Stimulated activated CD4-positive, alpha-beta T cell treated with anti-CD3 and anti-CD28 coated beads, TNF-alpha, amount 100 ng/mL, for 1 hour (primary cell): ENCODE data around the gene APMAP.
A peak's percentile ranks its signal among the peaks of the same experiment; 100 is the strongest.
"Not testable (repeated sequence)": the region's sequence is repeated elsewhere in the genome, so short reads cannot be mapped to it uniquely, and the experiment has no call there.

Source experiments
- DNase-seq, 3 donors: peaks; one replicate each; pipeline ENCODE4 v3.0.0-alpha.2; 2020; ENCODE audit warnings: low read depth in 3 of 3, low spot score in 1 of 3

The APMAP gene

DNA sequence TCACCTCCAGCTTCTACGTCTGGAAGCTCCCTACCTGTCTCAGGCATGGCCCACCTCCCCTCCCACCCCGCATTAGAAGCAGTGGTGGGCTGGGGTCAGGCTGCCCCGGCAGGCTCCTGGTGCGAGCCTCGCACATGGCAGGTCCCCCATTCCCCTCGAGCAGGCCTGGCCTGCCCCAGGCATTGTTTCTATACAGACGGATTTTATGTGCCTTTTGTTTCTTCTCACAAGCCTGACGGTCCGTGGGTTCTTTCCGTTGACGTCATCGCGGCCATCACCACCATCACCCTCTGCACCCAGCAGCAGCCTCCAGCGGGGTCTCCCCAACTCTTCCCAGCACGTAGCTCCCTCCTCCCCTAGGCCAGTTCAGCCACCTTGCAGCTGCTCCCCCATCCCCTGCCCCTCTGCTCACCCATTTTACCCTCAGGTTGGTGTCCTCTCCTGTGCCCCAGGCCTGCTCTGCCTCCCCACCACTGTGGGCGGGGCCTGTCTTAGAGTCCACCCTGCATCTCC lies 38.9 kb downstream of the APMAP start:
- no peak for DNase-seq

- no peak for DNase-seq
These were observed 39.4 kb downstream of the APMAP start for GRCh38 chr20:24953209-24953575.

DNA sequence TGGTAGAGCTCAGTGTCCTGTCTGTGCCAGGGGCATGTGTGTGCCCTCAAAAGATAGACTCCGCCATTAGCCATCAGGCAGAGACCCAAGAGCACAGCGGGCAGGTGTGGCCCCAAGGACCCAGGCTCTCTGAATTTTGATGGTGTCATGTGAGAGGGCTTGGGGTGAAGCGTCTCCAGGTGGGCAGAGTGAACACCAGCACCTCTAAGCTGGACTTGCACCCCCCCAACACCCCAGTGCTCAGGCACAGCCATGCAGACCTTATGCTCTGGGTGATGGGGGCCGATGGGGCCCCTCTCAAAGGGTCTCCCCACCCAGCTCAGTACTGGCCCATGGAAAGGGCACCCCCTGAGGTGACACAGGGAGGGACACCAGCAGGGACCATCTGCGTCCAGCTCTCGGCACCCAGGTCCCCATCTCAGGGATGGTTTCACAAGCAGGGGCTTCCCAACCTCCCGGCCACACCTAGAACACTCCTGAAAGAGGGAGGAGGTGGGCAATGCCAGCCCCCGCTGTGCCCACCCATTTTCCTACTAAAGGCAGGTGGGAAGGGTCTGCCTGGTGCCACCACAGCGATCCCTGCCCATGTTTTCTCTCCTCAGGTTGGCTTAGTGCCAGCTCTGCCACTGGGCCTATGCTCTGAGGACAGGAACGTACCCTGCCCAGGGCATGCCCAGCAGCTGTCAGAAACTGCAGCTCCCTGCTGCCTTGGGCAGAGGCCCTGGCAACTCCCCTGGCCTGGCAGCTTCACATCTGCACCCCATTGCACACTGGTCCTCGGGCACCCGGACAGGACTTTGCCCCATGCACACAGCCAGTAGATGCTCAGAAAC lies 40.0 kb downstream of the APMAP start:
- no peak for DNase-seq

DNA sequence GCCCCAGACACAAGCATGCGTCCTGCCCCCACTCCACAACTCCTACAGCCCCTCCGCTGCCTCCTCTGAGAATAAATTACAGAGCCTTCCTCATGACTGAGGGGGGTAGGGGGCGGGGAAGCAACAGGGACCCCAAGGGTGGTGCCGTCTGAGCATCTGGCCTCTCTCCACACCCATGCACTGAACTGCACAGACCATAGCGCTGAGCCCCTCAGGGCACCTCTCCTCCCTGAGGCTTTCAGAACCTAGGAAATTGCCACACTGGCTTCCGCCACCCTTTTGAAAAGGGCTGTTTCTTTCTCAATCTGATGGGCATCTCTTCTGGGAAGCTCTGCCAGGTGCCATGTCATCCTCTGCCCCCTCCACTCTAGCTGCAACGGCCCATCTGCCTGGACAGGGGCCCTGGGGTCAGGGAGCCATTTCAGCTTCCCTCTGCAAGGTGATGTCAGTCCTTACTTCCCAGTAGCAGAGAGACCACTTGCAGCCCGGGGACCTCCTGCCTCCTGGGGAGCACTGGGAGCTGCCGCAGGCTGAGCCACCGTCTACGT lies 40.9 kb downstream of the APMAP start:
- no peak for DNase-seq

DNA sequence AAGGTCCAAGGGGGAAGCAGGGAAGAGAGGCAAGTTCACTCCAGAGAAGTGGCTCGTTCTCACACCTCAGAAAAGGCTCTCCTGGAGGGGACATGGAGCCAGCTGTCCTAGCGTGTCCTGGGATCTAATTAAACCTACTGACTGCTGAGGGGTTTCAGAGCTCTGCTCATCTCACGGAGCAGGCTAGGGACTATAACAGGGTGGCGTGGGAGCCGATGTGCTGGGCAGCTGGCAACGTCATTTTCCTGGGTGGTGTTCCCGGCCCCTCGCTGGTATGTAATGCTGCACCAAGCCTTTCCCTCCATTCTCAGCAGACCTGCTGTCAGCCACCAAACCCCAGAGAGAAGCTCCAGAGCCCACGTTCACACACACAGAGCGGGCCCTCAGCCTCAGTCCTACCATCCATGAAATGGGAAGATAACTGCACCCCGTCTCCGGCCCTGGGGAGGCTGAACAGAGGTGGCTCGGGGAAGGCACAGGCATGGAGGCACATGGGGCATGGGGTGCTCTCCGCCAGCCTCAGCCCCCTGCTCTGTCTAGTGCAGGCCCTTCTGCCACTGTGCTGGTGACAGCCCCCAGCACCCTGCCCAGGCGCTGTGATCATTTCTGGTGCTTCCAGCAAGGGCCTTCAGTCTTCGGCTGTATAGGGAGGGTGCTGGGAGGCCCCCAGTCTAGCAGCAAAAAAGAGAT lies 41.6 kb downstream of the APMAP start:
- no peak for DNase-seq

- no peak for DNase-seq
These were observed 42.3 kb downstream of the APMAP start for GRCh38 chr20:24950128-24950835.

DNA sequence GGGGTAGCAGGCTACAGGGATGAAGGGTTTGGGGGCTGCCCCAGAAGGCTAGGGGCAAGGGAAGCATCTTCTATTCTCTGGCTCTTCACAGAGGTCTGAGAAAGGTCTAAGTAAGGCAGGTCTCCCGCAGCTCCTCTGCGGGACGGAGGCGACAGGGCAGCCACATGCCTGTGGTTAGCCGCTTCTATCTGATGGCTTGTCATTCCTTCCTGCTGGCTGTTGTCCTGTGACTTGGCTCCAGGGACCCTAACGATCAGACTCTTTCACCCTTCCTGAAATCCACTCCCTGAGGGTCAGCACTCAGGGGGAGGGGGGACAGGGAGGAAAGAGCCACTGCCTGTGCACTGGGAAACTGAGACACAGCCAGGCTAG lies 42.8 kb downstream of the APMAP start:
- DNase-seq, result no peak

- DNase-seq, result peak; percentile 59 to 65 (median 61)
These were observed 43.4 kb downstream of the APMAP start, which contains the start of gene CST7 for GRCh38 chr20:24948939-24949679. TSS of gene CST7 (plus strand) at chr20:24949269. CDS start at chr20:24949506, 237 bp downstream.

- not testable (repeated sequence) for DNase-seq
These were observed 44.1 kb downstream of the APMAP start for GRCh38 chr20:24948396-24948938.

DNA sequence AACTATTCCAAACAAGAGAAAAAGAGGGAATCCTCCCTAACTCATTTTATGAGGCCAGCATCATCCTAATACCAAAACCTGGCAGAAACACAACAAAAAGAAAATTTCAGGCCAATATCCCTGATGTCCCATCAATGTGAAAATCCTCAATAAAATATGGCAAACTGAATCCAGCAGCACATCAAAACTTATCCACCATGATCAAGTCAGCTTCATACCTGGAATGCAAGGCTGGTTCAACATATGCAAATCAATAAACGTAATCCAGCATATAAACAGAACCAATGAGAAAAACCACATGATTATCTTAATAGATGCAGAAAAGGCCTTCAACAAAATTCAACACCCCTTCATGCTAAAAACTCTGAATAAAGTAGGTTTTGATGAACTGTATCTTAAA lies 46.2 kb downstream of the APMAP start:
- not testable (repeated sequence) for DNase-seq

DNA sequence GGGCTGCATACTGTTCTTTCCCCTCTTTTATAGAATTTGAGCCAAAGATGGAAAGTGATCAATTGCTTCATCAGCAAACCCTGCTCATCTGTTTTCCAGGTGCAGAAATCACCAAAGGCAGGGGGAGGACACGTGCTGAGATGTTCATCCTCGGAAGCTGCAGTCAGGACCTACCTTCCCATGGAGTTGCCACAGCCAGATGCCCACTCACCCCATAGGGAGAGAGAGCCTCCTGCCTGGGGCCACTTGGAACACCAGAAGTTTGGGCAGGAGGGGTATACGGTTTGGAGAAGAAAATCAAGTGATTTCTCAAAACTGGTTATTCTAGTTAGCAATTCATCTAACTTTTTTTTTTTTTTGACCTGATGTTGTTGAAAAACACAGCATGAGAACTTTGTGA lies 48.8 kb downstream of the APMAP start:
- DNase-seq, result no peak

GRCh38 chr20:24943196-24943595 lies 49.4 kb downstream of the APMAP start:
- DNase-seq, result no peak

GRCh38 chr20:24942679-24943078 lies 49.9 kb downstream of the APMAP start:
- no peak for DNase-seq

DNA sequence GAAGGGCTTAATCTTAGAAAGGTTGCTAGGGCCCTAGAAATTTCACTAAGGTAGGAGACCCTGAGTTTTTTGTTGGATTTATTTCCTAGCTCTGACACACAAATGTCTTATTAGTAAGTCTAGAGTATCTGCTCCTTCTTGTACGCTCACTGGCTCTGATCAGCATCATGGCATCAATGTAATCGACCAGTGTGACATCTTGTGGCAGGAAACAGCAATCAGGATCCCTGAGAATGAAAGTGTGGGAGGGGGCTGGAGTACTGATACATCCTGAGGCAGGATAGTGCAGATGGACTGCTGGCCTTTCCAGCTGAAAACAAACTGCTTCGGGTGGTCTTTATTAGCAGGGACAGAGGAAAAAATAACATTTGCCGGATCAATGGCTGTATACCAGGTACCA lies 53.5 kb downstream of the APMAP start:
- DNase-seq, result no peak

DNA sequence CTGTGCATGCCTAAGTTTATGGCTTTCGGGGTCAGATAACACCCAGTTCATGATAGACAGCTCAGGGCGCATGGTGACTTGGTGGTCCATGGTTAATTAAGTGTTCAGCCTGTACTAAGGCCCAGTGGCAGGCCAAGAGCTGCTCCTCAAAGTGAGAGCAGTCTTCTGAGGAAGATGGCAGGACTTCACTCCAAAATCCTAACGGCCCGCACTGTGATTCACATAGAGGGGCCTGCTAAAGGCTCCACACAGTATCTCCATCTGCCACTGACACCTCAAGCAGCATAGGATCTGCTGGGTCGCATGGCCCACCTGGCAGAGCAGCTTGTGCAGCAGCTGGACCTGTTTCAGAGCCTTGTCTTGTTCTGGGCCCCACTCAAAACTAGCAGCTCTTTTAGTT lies 54.1 kb downstream of the APMAP start:
- DNase-seq, result no peak

DNA sequence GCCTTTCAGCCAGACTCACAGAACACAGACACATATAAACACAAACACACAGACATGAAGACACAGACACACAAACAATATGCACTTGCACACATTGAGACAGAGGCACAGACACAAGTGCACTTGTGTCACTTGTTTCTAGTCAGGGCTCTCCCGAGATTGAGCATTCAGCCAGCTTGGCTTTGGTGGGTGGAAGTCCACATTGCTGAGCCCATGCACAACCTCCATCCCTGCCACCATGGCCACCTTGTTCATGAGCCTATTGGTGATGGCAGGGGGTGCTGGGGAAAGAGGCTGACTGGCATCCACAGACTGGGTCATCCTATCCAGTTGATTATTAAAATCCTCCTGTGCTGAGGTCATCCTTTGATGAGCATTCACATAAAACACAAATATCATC lies 55.0 kb downstream of the APMAP start:
- no peak for DNase-seq

DNA sequence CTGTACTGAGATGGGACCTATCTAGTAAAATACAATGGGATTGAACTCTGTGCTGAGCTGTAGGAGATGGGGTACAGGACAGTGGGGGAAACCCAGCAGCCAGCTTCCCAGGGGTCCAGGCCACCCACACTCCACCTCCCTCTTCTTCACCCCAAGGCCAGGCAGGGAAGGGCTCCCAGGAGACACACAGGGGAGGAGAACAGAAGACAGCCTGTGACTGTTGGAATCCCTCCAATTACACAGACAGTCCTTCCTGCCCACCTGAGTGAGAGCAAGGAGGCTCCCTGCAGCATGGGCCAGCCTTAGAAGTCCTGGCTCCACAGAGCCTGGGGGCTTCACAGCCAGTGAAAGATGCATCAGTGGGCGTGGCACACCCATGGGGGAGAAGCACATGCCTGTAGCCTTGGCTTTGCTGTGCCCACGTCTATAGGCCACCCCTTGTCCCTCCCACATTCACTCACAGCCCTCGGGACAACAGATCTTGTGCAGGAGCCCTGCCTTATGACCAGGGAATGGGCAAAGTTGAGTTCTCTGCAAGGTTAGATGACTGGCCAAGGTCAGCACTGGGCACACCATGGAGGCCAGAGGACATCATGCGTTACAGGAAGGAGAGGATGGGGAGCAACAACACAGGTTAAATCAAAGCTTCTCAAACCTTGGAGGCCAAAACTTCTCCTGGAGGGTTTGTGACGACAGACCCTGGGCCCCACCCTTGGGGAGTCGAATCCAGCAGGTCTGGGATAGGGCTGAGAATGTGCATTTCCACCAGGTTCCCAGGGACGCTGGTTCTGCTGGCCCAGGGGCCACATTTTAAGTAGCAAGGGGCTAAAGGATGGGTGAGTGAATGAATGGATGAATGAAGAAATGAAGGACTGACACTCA lies 55.8 kb downstream of the APMAP start:
- no peak for DNase-seq

DNA sequence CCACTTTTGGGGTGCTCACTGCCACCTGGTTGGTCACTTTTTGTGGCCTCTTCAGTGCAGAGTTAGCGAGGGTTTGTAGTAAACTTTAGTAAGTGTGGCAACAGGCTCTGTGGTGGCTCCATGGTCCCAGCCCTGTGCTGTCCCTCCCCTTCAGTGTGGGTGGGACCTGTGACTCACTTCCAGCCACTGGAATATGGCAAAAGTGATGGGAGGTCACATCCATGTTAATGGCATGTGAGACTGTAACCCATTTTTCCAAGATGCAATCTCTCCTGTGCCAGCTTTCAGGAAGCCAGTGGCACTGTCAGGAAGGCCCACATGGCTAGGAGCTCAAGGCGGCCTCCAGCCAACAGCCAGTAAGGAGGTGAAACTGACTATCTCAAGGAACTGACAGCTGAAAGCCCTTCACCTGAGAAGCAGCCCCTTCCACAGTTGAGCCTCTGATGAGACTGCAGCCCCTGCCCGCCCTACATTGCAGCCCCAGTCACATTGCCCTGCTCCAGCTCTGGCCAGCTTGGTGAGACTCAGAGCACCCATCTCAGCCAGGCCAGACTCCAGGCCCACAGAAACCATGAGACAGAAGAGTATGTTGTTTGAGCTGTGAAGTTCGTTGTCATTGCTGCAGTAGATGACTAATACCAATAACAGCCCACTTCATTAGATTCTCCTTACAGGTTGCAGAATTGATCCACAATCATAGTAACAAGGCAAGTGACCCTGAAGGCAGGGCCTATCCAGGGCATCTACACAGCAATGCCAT lies 56.6 kb downstream of the APMAP start:
- no peak for DNase-seq

GRCh38 chr20:24935140-24935539 lies 57.4 kb downstream of the APMAP start:
- no peak for DNase-seq
